Anterior cingulate cortex (tissue), 58 donors: Measurements from ENCODE around the gene CTIF.
A peak's percentile ranks its signal among the peaks of the same experiment; 100 is the strongest.

Experiments
- DNase-seq, 58 donors: peaks; one replicate each; lab custom pipeline; 2025; lab: John Stamatoyannopoulos, UW

The CTIF gene

DNA sequence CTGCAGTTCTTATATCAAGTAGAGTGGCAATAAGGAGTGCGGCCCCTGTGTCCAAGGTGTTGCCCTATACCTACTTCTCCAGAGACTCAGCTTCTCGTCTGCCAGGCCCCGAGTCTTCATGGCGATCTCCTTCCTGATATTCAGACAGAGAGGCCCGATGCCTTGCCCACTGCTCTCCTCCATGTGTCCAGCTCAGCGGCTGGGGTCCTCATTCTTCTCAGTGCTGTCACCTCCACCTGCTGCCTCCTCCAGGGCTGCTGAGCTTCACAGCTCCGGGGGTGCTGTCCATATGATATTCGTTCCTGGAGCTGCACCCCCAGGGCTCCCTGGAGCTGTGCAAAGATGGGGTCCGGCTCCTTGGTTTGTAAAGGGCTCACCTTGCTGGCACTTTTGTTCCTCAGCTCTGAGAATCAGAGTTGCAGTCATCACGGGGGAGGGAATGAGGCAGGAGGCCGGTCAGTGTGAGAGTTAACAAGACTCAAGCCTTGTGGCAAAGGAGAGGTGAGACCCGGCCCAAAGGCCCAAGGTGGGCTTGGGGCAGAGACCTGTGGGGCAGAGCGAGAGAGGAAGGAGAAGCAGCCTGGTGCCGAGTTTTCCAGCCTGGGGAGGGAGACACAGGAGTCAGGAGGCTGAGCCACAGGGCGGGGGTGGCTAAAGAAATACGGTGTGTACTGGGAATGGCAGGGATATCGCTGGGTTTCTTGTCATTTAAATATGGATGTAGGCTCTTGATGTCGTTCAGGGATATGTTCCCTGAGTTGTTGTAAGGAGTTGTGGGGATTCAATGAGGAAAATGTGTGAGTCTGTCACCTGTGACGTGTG lies 120.6 kb downstream of the CTIF start:
- no peak for DNase-seq

DNA sequence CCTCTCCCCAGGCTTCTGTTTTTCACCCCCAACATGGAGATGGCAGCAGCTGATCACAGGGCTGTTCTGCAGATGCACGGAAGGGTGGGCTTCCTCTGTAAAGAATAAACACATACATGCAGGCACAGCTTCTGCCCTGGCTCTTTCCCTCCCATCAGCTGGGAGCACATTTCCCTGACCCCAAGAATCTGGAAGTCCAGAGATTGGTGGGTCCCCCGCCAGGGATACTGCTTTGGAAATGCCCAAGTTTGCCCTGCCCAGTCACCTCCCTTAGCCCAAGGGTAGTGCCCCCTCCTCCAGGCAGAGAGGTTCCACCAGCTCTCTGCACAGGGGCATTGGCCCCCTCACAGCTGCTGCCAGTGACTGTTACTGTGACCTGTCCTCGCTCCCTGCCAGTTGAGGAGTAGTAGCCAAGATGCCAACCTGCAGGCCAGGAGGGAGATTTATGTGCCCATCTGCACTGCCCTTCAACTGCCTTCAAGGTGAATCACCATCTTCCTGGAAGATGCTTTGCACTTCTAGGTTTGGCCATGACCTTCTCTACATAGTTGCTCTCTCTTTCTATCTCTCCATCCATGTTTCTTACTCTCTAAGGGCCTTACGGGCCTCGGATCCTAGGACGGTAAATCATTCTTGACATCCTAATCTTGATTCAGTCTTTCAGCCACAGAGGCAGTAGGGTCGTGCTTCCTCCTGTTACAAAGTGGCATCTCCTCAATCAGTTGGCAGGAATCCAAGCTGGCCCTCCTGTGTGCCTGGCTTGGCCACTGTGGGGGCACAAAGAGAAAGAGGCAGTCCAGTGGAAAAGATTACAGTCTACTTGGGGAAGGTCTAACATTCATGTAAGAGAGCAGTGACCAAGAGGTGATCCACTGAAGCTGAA lies 121.8 kb downstream of the CTIF start:
- no peak for DNase-seq

DNA sequence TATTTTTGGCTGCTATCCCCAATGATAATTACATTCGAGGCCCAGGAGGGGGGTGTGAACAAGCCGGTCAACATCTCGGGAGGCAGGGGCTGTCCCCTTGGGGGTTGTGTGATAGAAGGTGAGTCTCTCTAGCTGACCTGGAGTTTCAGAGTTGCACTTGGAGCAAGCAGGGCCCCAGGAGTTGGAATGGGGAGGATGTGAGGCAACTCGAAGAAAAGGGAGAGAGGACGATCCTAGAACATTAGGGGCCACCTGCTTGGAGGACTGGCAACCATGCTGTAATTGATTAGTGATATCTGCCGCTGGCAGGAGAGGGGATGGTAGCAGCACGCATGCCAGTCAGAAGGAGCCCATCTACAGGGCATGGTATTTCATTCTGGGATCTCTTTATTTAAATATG lies 122.6 kb downstream of the CTIF start:
- no peak for DNase-seq

DNA sequence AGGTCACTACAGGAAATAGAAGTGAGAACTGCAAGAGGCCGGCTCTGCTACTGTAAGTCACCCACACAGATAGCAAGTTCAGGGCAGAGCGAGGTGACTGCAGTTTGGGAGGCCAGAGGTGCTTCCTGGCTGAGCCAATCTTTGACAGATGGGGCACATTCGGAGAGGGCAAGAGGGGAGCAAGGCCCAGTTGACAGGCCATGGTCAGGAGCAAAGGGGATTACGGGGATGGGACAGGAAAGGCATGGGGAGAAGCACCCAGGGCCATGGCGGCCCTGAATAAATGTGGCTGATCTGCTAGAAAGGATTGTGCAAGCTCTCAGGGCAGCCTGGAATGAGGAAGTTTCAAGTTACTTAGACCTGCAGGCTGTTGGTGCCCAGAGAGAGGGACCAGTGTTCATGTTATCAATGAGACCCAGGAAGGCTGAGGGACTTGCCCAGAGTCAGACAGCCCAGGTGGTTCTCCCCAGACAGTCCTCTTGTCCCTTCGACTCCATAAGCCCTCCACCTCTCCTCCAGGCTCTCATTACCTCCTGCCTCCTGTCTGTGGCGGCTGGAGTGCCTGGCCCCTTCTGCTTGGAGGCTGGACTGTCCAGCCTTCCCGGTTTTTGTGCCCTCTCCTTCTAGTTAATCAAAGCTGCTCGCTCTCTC lies 123.3 kb downstream of the CTIF start:
- no peak for DNase-seq

DNA sequence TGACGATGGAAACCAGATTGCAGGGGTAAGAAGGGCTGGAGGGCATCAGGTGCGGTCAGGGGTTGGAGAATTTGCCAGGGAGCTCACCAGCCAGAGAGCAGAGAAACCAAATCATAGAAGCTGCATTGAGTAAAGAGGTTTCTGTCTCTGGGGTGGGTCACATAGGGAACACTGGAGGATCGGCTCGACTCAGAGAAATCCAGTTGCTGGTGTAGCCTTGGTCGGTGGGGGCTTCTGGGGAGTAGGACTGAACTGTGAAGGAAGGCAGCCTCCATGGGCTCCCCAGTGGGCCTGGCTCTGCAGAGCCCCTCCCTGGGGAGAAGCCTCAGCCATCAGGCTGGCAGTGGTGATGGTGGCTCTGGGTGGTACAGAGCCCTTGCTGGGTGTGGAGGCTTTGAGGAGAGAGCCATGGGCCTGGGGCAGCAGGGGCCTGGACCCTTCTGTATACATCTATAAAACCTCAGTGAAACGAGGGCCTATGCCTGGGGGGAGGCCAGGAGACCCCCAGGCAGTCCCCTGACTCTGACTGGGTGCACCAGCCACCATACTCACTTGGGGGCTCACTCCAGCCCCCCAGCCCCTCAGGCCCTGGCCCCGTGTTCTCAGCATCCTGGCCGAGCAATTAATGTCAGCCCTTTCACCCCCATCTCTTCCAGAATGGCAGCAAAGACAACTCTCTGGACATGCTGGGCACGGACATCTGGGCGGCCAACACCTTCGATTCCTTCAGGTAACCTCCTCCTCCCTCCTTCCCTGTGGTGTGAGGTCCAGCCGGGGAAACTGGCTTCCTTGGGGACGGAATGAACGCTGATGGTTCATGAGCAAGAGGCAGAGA lies 124.5 kb downstream of the CTIF start:
- DNase-seq = no peak

DNA sequence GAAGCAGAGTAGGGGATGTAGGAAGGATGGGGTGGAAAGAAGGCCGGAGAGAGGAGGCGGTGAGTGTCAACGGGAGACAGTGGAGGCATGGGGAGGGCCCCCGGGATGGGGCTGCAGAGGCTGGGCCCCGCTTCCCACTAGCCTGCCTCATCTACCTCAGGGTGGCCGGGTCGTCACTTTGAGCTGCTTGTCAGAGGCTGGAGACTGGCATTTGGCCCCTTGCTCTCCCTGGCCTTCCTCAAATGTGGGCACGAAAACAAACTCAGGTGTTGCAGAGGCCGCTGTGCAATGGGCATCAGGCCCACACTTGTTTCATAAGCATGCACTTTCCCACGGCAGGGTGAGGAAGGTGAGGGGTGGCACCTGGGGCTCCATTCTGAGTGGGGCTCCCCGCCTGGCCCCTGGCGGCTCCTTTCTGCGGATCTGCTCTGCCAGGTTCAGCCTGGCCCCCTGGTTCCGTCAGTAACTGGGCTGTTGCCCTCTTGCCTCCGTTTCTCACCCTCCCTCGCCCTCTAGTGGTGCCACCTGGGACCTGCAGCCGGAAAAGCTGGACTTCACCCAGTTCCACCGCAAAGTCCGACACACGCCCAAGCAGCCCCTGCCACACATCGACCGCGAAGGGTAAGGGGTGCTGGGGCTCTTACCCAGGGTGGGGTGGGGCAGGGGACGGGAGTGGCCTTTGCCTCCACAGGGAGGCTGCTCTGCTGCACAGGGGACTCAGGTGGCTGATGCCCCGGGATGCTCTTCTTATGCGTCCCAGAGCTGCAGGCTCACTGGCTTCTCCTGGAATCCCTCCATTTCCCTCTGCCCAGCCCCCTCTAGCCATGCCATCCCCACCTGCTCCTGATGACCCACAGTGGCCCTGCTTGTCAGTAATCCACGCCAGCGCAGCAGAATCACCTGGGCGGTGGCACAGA lies 125.4 kb downstream of the CTIF start:
- DNase-seq = peak in 52 of 58 donors; percentile 22 to 82 (median 61)

DNA sequence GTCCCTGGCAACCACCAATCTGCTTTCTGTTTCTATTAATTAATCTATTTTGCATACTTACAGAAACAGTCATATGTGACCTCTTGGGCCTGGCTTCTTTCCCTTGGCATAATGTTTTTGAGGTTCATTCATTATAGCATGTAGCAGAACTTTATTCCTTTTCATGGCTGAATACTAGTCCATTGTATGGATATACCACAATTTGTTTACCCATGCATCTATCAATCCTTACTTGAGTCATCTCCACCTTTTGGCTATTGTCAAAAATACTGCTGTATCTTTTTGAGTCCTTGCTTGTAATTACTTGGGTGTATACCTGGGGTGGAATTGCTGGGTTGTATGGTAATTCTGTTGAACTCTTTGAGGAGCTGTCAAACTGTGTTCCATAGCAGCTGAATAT lies 126.8 kb downstream of the CTIF start:
- DNase-seq = no peak

DNA sequence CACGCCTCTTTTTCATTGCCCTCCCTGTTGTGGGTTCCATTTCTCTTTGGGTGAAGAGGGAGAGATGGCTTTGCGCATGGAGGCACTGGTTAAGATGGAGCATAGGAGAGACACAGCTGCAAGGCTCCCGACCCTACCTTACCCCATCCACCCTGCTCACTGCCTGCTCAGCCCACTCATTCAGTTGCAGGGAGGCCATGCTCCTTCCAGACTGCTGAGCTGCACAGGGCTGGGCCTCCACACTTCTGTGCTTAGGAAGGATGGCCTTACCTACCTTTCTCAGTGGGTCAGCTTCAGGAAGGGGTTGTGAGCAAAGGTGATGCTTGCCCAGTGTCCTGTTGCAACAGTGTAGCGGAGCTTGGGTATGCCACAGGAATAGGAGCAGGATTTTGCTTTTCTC lies 127.8 kb downstream of the CTIF start:
- DNase-seq = no peak

DNA sequence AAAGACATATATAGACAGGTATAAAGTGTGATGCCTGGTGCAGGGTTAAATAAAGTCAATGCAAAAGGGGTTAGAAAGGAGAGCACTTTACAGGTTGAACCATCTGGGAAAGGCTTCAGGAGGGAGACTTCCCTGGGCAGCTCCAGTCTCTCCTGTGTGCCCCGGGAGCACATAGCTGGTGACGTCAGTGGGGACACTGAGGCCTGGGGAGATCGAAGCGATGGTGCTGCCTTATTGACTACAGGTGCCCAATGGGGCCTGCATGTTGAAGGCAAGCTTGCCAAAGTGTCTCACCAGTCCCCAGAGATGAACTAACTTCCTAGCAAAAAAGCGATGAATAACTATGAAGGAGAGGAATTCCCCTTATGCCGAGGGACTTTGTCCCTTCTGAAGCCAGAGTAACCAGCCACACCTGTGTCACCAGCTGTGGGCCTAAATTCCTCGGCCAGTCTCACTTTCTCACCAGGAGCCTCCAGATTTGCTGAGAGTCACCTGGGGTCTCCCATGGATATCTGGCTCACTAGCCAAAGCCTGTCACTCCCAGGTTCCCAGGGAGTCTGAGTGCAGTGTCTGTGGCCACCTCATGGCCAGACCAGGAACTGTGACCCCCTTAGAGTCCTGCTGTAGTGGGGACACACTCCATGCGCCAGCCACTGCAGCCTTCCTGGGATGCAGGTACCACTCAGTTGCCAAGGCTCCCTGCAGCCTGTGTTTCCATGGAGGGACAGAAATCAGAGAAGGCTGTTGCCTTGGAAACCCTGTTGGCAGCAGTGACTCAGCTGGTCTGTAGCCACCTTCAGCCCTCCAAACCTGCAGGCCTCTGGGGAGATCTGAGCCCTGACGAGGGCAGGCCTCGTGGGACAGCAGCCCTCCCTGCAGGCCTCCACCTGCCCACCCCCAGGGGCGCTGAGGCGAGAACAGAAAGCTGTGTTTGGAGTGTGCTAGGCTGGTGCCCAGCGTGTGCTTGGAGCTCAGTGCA lies 128.7 kb downstream of the CTIF start:
- DNase-seq = peak in 35 of 58 donors; percentile 11 to 74 (median 46)

DNA sequence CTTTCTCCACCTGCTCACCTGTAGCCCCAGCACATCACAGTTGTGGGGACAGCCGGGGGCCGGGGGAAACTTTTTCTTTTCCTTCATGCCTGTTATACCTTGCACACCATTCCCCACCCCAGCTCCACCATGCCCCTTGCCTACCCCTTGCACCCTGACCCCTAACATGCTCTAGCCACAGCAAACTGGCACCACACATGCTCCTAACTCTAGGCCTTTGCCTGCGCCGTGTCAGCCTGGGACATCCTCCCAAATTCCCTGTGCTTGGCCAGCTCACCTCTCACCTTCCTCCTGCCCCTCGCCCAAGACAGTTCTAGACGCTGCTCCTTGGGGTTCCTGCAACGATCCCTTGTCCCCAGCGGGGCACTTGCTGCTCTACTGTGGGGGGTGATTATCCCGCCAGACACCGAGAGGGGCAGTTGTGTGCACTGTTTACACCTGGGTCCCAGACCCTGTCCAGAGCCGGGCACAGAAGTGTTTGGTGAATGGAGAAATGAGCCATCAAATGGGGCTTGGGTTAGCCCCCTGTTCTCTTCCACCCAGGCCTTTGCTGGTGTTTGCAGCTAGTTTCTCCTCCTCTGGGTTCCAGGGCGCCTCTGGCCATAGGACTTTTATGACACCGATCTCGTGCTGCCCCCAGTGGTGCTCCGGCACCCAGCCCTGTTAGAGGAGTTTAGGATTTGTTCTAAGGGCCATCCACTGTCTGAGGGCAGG lies 129.8 kb downstream of the CTIF start:
- no peak for DNase-seq

DNA sequence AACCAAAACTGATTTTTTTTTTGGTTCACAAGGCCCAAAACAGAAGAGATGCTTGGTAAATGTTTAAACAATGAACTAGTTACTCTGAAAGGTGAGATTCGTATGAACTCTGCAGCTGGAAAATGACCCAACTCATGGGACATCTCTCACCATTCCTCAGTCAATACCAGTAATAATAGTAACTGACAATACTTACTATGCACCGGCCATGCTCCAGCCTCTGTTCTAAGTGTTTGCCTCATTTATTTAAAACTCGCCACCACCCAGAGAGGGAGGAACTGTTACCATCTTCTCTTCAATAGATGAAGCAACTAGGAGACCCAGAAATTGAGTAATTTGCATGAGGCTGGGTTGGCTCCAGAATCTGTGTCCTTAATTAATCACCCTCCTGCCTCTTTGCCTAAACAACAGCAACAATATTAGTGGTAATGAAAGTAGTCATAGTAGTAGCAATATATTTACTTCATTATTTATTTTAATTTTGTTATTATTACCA lies 130.4 kb downstream of the CTIF start:
- DNase-seq = no peak

DNA sequence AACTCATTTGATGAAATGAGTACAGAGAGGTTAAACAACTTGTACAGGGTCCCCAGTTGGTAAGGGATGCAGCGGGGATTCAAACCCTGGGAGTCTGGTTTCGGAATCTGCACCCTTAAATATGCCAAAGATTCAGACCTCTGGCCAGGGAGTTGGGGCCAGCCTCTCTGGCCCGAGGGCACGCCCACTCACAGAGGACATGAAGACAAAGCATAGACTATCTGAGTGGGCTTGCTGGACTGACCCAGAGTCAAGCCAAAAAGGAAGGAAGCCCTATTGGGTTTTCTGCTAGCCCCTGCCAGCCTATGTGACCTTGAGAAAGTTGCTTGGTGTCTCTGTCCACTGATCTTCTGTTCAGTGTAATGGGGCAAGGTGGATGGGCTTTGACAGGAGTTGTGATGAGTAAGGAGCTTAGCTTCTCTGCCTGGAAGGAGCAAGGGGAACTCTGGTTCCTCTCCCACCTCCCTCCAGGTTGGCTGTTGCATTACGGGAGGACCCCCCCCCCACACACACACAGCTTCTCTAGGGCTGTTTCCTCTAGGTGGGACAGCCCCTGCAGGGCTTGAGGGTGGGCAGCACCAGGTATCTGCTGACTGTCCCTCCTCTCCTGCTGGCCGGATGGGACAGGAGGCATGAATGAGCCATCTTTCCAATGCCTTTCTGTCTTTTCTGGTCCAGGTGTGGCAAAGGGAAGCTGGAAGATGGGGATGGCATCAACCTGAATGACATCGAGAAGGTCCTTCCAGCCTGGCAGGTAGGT lies 131.3 kb downstream of the CTIF start:
- DNase-seq = no peak

DNA sequence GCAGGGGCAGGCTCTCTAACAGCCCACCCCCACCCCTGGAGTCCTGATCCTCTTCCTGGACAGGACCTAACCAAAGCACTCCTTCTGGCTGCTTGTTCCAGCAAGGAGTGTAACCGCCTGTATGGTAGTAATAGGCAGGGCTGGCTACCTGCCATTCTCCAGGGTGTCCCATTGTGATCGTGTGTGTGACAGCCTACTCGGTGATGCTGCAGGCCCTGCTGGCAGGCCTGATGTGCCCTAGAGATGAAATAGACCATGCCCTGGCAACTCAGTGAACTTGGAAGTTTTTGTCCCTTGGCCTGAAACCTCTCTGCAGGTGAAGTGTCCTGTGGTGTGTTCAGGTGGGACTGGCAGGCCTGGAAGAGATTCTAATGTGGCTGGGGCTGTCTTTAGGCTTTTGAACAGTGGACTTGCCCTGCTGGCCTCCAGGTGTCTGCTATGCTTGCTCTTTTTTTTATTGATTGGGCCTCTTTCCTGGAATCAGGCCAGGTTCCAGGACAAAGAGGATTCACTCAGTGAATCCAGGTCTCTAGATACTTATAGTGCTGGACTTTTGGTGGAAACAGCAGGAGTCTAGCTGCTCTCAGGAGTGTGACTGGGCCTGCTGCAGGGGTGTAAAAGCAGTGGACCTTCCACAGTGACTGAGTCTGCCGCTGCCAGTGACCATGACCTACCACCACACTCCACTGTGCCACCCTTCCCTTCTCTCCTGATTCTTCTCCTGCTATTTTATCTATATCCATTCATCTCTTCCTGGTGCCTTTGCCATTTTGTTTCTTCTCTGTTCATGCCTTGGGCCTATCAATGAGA lies 132.1 kb downstream of the CTIF start:
- DNase-seq = no peak

DNA sequence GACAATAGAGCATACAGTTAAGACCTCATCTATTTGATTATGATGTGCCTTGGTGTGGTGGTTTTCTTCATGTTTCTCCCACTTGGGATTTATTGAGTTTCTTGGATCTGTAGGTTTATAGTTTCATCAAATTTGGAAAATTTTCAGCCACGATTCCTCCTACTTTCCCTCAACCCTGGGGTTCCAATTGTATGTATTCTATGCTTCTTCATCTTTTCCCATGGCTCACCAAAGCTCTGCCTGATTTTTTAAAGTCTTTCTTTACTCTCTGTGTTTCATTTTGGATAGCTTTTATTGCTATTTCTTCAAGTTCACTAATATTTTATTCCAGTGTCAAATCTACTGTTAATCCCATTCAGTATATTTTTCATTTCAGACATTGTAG lies 132.7 kb downstream of the CTIF start:
- no peak for DNase-seq

DNA sequence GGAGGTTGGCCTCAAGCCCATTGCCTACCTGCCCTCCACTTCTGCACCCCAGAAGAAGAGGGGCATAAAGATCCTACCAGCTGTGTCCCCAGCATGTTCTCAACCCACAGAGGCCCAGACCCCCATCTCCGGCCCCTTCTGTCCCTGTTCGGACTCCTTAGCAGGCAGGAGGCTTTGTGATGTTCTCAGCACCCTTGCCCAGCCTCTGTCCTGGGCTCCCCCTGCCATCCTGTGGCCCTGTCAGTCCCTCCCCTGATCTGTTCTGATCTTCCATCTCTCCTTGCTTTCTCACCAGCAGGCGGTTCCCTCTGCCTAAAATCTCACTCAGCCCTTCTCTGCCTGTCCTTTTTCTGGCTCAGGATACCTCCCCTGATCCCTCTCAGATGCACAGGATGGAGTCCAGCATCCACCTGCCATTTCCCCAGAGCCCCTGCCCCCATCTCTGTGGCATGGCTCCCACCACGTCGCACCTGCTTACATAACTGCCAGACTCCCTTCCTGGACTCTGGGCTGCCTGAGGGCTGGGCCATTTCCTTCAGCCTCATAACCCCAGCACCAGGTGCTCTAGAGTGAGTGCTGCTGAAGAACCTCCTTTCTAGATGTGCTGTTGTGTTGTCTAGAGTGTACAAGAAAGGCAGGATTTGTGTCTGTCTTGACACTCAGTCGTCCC lies 134.0 kb downstream of the CTIF start:
- no peak for DNase-seq
